ENCODE data around the gene UPK3BL2. TPM values are rescaled to one million over a fixed set of nuclear protein-coding genes. Genes with fewer than 3 reads are reported as not detected.
"Not testable (repeated sequence)": the region's sequence is repeated elsewhere in the genome, so short reads cannot be mapped to it uniquely, and the experiment has no call there.

Gene UPK3BL2
- total and polyA plus RNA-seq, 2 of the 4 experiments (the other 2 are of a cell fraction), result 0.18 to 5.7 TPM

GRCh38 chr7:102572261-102573239, 29.1 kb upstream of the UPK3BL2 start, which contains the start of gene POLR2J3:
Gene POLR2J3 (minus strand): TSS chr7:102572583. CDS start chr7:102572521, 62 bp downstream.
- H3K9ac ChIP-seq (ENCODE audit: low read depth, low read length), result peak within 1 kb of the TSS; percentile 77
- H3K27ac ChIP-seq (ENCODE audit: insufficient read depth, low read length), result peak within 1 kb of the TSS; percentile 56
- H3K4me1 ChIP-seq (ENCODE audit: control insufficient read depth, insufficient read depth, low read length); dilution Hi-C loops (cut with HindIII; ENCODE audit: low sequenced_read_pairs, unreplicated experiment); H3K18ac ChIP-seq (ENCODE audit: low read depth, low read length); H3K79me1 ChIP-seq (ENCODE audit: low read depth in 1 of 2, low read length in 2 of 2); H2BK20ac ChIP-seq (ENCODE audit: low read depth, low read length); H2BK15ac ChIP-seq (ENCODE audit: low read depth, low read length); H2AK9ac ChIP-seq (replicated peaks; ENCODE audit: low read depth, low read length, poor library complexity); in situ Hi-C loops (cut with MboI; ENCODE audit: low sequenced_read_pairs); BruUV-seq (replicated peaks); H2BK120ac ChIP-seq (ENCODE audit: low read depth, low read length); H2BK5ac ChIP-seq (ENCODE audit: low read depth, low read length, poor library complexity, severe bottlenecking); H4K20me1 ChIP-seq (ENCODE audit: insufficient read depth, low read length); H3K9me1 ChIP-seq (ENCODE audit: insufficient read depth, low read length); H3K36me3 ChIP-seq (ENCODE audit: control insufficient read depth, insufficient read depth, low read length); H3K9me3 ChIP-seq (ENCODE audit: control insufficient read depth, insufficient read depth, low read length); H2AFZ ChIP-seq (replicated peaks; ENCODE audit: low read length, poor library complexity); intact Hi-C loops (cut with micrococcal nuclease); H4K91ac ChIP-seq (ENCODE audit: insufficient read depth, low read depth, low read length); H3K27me3 ChIP-seq (ENCODE audit: control insufficient read depth, insufficient read depth, low read length): not testable (repeated sequence)
- WGBS, 2 experiments (ENCODE audit: extremely low coverage in 2 of 2, insufficient read length in 1 of 2), result 0% methylated on average over 21 of the region's 64 CpGs; no CpG with 5 or more reads in 1 of the 2 experiments
- 0 out of 2 replicates have a peak within 1 kb of the TSS, but pooled peaks have one; percentile 16 for H3K23ac ChIP-seq (ENCODE audit: low read depth, low read length)
- POLR2A ChIA-PET (ENCODE audit: unreplicated experiment), result interaction anchor here (0.6 kb wide), 1 partner anchor 341 kb away, joined by 3 read pairs; no protein-coding TSS in a partner anchor
- H4K8ac ChIP-seq (ENCODE audit: low read depth in 2 of 2, low read length in 2 of 2), result peak within 1 kb of the TSS; percentile 94 to 96
- CTCF ChIA-PET, result interaction anchor here (0.6 kb wide), 1 partner anchor 185 kb away, joined by 4 read pairs; no protein-coding TSS in a partner anchor
- peak within 1 kb of the TSS; percentile 64 for H3K4me3 ChIP-seq (ENCODE audit: insufficient read depth, low read depth, low read length)
- peak; percentile 99 for ATAC-seq (ENCODE audit: low read depth)
- peak; percentile 87 for DNase-seq
- H3K14ac ChIP-seq (replicated peaks; ENCODE audit: low read depth, low read length), result peak within 1 kb of the TSS; percentile 55; the same call in 1 of the 2 replicates
- H2AK5ac ChIP-seq (ENCODE audit: low read depth, low read length), result peak within 1 kb of the TSS; percentile 56; the same call in 1 of the 2 replicates
- H3K4me2 ChIP-seq (ENCODE audit: low read depth, low read length), result peak within 1 kb of the TSS; percentile 25; the same call in 1 of the 2 replicates
- peak within 1 kb of the TSS; percentile 21; the same call in 1 of the 2 replicates for H3K56ac ChIP-seq (ENCODE audit: extremely low read depth, insufficient read depth, low read length)
- H4K5ac ChIP-seq (ENCODE audit: low read depth, low read length), result peak within 1 kb of the TSS; percentile 52
- TF ChIP-seq, protein P1, sequence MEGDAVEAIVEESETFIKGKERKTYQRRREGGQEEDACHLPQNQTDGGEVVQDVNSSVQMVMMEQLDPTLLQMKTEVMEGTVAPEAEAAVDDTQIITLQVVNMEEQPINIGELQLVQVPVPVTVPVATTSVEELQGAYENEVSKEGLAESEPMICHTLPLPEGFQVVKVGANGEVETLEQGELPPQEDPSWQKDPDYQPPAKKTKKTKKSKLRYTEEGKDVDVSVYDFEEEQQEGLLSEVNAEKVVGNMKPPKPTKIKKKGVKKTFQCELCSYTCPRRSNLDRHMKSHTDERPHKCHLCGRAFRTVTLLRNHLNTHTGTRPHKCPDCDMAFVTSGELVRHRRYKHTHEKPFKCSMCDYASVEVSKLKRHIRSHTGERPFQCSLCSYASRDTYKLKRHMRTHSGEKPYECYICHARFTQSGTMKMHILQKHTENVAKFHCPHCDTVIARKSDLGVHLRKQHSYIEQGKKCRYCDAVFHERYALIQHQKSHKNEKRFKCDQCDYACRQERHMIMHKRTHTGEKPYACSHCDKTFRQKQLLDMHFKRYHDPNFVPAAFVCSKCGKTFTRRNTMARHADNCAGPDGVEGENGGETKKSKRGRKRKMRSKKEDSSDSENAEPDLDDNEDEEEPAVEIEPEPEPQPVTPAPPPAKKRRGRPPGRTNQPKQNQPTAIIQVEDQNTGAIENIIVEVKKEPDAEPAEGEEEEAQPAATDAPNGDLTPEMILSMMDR (conservative IDR thresholded peaks at IDR 0.05; ENCODE audit: low read depth, low read length), result peak; percentile 48
- TF ChIP-seq POLR2A (IDR thresholded peaks at IDR 0.05; ENCODE audit: low read depth, low read length), result peak; percentile 72
- peak within 1 kb of the TSS; percentile 54; the same call in 1 of the 2 replicates for H3K4ac ChIP-seq (ENCODE audit: low read depth, low read length)

- H3K23ac ChIP-seq (ENCODE audit: low read depth, low read length); H3K4me1 ChIP-seq (ENCODE audit: control insufficient read depth, insufficient read depth, low read length); H3K4me3 ChIP-seq (ENCODE audit: insufficient read depth, low read depth, low read length); ATAC-seq (ENCODE audit: low read depth); H3K56ac ChIP-seq (ENCODE audit: extremely low read depth, insufficient read depth, low read length); H2BK15ac ChIP-seq (ENCODE audit: low read depth, low read length); H3K9me1 ChIP-seq (ENCODE audit: insufficient read depth, low read length); H3K14ac ChIP-seq (replicated peaks; ENCODE audit: low read depth, low read length); H2AK5ac ChIP-seq (ENCODE audit: low read depth, low read length); H3K9ac ChIP-seq (ENCODE audit: low read depth, low read length); POLR2A ChIA-PET (ENCODE audit: unreplicated experiment); H3K4ac ChIP-seq (ENCODE audit: low read depth, low read length); dilution Hi-C loops (cut with HindIII; ENCODE audit: low sequenced_read_pairs, unreplicated experiment); H2BK120ac ChIP-seq (ENCODE audit: low read depth, low read length); H3K27me3 ChIP-seq (ENCODE audit: control insufficient read depth, insufficient read depth, low read length); H2AFZ ChIP-seq (replicated peaks; ENCODE audit: low read length, poor library complexity); BruUV-seq (replicated peaks); H4K91ac ChIP-seq (ENCODE audit: insufficient read depth, low read depth, low read length); H3K4me2 ChIP-seq (ENCODE audit: low read depth, low read length); H2BK20ac ChIP-seq (ENCODE audit: low read depth, low read length); DNase-seq; H3K36me3 ChIP-seq (ENCODE audit: control insufficient read depth, insufficient read depth, low read length); H2AK9ac ChIP-seq (replicated peaks; ENCODE audit: low read depth, low read length, poor library complexity); H4K8ac ChIP-seq (ENCODE audit: low read depth in 2 of 2, low read length in 2 of 2); H4K20me1 ChIP-seq (ENCODE audit: insufficient read depth, low read length); H3K27ac ChIP-seq (ENCODE audit: insufficient read depth, low read length); intact Hi-C loops (cut with micrococcal nuclease); H3K9me3 ChIP-seq (ENCODE audit: control insufficient read depth, insufficient read depth, low read length); CTCF ChIA-PET; H4K5ac ChIP-seq (ENCODE audit: low read depth, low read length); H3K79me1 ChIP-seq (ENCODE audit: low read depth in 1 of 2, low read length in 2 of 2); H2BK5ac ChIP-seq (ENCODE audit: low read depth, low read length, poor library complexity, severe bottlenecking); H3K18ac ChIP-seq (ENCODE audit: low read depth, low read length); in situ Hi-C loops (cut with MboI; ENCODE audit: low sequenced_read_pairs): not testable (repeated sequence)
- no CpG with 5 or more reads among the region's 11 CpGs for WGBS, 2 experiments (ENCODE audit: extremely low coverage in 2 of 2, insufficient read length in 1 of 2)
Measured at GRCh38 chr7:102568620-102569019, 25.1 kb upstream of the UPK3BL2 start.
